MV-4-11 (cell line): ENCODE results near the gene NCKAP5.

Source experiments
- DNase-seq: peaks from one replicate; lab custom pipeline; 2025; lab: John Stamatoyannopoulos, UW

The NCKAP5 gene

GRCh38 chr2:132941296-132942020 is 626.8 kb downstream of the NCKAP5 start:
- DNase-seq: no peak

GRCh38 chr2:132937629-132938028 is 630.6 kb downstream of the NCKAP5 start:
- DNase-seq: no peak

- peak; percentile 62 for DNase-seq
These were observed 631.5 kb downstream of the NCKAP5 start for GRCh38 chr2:132936791-132937190.

- DNase-seq: no peak
These were observed 632.0 kb downstream of the NCKAP5 start for GRCh38 chr2:132936261-132936660.

GRCh38 chr2:132929786-132930185 is 638.5 kb downstream of the NCKAP5 start:
- no peak for DNase-seq

- DNase-seq: no peak
These were observed 644.5 kb downstream of the NCKAP5 start for GRCh38 chr2:132923787-132924186.

GRCh38 chr2:132915812-132916549 is 652.3 kb downstream of the NCKAP5 start:
- no peak for DNase-seq

GRCh38 chr2:132911726-132912724 is 656.2 kb downstream of the NCKAP5 start:
- DNase-seq: no peak

- no peak for DNase-seq
These were observed 657.8 kb downstream of the NCKAP5 start for GRCh38 chr2:132910432-132910831.

- DNase-seq: no peak
These were observed 658.8 kb downstream of the NCKAP5 start for GRCh38 chr2:132909427-132909826.

GRCh38 chr2:132904142-132904842 is 664.0 kb downstream of the NCKAP5 start:
- DNase-seq: no peak

- no peak for DNase-seq
These were observed 665.6 kb downstream of the NCKAP5 start for GRCh38 chr2:132902626-132903025.

GRCh38 chr2:132901661-132902060 is 666.6 kb downstream of the NCKAP5 start:
- DNase-seq: no peak

- DNase-seq: no peak
These were observed 671.2 kb downstream of the NCKAP5 start for GRCh38 chr2:132897111-132897510.

GRCh38 chr2:132896073-132896472 is 672.2 kb downstream of the NCKAP5 start:
- DNase-seq: no peak

- DNase-seq: no peak
These were observed 676.8 kb downstream of the NCKAP5 start for GRCh38 chr2:132891498-132891897.

GRCh38 chr2:132886574-132886973 is 681.7 kb downstream of the NCKAP5 start:
- no peak for DNase-seq

GRCh38 chr2:132884705-132885104 is 683.6 kb downstream of the NCKAP5 start:
- DNase-seq: no peak

- DNase-seq: no peak
These were observed 684.0 kb downstream of the NCKAP5 start for GRCh38 chr2:132884292-132884691.

GRCh38 chr2:132883430-132883829 is 684.8 kb downstream of the NCKAP5 start:
- DNase-seq: no peak

GRCh38 chr2:132881546-132881945 is 686.7 kb downstream of the NCKAP5 start:
- no peak for DNase-seq

GRCh38 chr2:132877923-132878322 is 690.3 kb downstream of the NCKAP5 start:
- DNase-seq: no peak
